WTC11 (cell line): ENCODE data around the gene BACH2.

Experiments
- FOXK1 ChIP-seq: sonication (generic); formaldehyde crosslinking; IDR thresholded peaks from 2 replicates; pipeline ENCODE4 v1.8.0; 2022; ENCODE audit warnings: mild to moderate bottlenecking, moderate library complexity, missing genetic modification reagents
- TF ChIP-seq, protein P1 (sequence below): sonication (generic); formaldehyde crosslinking; IDR thresholded peaks from 2 replicates; pipeline ENCODE4 v1.8.0; 2023; ENCODE audit warnings: missing genetic modification reagents
- TF ChIP-seq, protein P2 (sequence below): sonication (generic); formaldehyde crosslinking; conservative IDR thresholded peaks from 2 replicates; pipeline ENCODE4 v1.8.1; 2022; ENCODE audit warnings: mild to moderate bottlenecking, missing genetic modification reagents

DNA sequence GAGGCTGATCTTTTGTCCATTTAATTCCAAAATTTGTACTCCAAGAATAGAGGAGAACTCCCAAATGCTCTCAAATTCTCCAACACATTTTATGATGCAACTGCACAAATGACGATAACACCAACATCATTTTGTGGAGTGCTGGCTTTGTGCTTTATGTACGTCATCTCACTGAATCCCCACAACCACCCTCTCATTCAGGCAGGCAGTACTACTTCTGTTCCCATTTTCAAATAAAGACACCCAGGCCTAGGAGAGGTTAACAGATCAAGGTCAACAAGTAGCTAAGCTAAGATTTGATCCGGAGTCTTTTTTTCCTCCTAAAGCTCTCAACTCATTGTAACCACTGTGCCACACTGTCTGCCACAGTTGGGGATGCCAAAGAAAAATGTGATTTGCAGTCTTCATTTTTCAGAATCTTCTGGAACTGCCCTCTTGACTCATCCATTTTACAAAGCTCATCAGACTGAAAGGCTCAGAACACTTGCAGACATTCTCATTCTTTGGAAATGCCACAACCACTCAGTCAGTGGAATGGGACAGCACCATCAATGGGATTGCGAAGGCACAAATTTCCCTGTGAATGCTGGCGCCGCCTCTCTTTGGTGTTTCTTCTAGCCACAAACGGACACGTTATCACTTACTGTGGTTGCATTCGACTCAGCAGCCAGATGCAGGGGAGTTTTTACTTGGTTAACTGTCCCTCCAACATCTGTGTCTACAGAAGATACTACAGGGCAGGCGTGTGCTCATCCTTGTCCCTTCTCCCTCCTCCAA is 217.9 kb downstream of the BACH2 start:
- no peak for TF ChIP-seq FOXK1 (CRISPR knock-in tag)
- TF ChIP-seq, protein P1, sequence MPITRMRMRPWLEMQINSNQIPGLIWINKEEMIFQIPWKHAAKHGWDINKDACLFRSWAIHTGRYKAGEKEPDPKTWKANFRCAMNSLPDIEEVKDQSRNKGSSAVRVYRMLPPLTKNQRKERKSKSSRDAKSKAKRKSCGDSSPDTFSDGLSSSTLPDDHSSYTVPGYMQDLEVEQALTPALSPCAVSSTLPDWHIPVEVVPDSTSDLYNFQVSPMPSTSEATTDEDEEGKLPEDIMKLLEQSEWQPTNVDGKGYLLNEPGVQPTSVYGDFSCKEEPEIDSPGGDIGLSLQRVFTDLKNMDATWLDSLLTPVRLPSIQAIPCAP (CRISPR knock-in tag), result no peak
- TF ChIP-seq, protein P2, sequence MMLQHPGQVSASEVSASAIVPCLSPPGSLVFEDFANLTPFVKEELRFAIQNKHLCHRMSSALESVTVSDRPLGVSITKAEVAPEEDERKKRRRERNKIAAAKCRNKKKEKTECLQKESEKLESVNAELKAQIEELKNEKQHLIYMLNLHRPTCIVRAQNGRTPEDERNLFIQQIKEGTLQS (CRISPR knock-in tag), result no peak
